Stimulated activated naive CD8-positive, alpha-beta T cell treated with anti-CD3 and anti-CD28 coated beads, Interleukin-15, Interleukin-2, amounts not matched to agents 100 ng/mL and 50 ng/mL, for 24 hours (primary cell): ENCODE data around the gene TMC1.
"Not testable (repeated sequence)": the region's sequence is repeated elsewhere in the genome, so short reads cannot be mapped to it uniquely, and the experiment has no call there.

Experiments
- H3K27ac Mint-ChIP-seq: one replicate; pipeline ENCODE4 v1.8.0; 2021; ENCODE audit warnings: mild to moderate bottlenecking, mixed read lengths
- H3K27me3 Mint-ChIP-seq: one replicate; pipeline ENCODE4 v1.8.0; 2021; ENCODE audit warnings: mixed read lengths
- H3K36me3 Mint-ChIP-seq: one replicate; pipeline ENCODE4 v1.8.0; 2021; ENCODE audit warnings: low read depth, mixed read lengths
- H3K4me1 Mint-ChIP-seq: one replicate; pipeline ENCODE4 v1.8.0; 2021; ENCODE audit warnings: low read depth, mixed read lengths
- H3K4me3 Mint-ChIP-seq: one replicate; pipeline ENCODE4 v1.8.0; 2021; ENCODE audit warnings: mild to moderate bottlenecking, mixed read lengths
- H3K9me3 Mint-ChIP-seq: one replicate; pipeline ENCODE4 v1.8.0; 2021; ENCODE audit warnings: mixed read lengths

TMC1 gene

GRCh38 chr9:72800328-72800994, 279.1 kb downstream of the TMC1 start:
- Mint-ChIP-seq H3K4me3 (no peak overlapping the region), H3K27me3 (peaks cover 7% of the 10 kb centered on the region), H3K9me3 (peaks cover 16% of the 10 kb centered on the region), H3K27ac (no peak overlapping the region), H3K4me1 (no peaks in the 10 kb centered on the region), H3K36me3 (no peaks in the 10 kb centered on the region)

- no peaks in the 10 kb centered on the region for H3K27me3 Mint-ChIP-seq
- H3K4me3 Mint-ChIP-seq: no peak overlapping the region
- H3K36me3 Mint-ChIP-seq: no peaks in the 10 kb centered on the region
- H3K9me3 Mint-ChIP-seq: peaks cover 6% of the 10 kb centered on the region
- H3K4me1 Mint-ChIP-seq: no peaks in the 10 kb centered on the region
- H3K27ac Mint-ChIP-seq: no peak overlapping the region
These were observed 283.8 kb downstream of the TMC1 start for GRCh38 chr9:72805238-72805637.

GRCh38 chr9:72806313-72806809, 285.0 kb downstream of the TMC1 start:
- H3K27ac Mint-ChIP-seq, H3K36me3 Mint-ChIP-seq, H3K27me3 Mint-ChIP-seq, H3K4me1 Mint-ChIP-seq, H3K9me3 Mint-ChIP-seq, H3K4me3 Mint-ChIP-seq: not testable (repeated sequence)

GRCh38 chr9:72807765-72808445, 286.5 kb downstream of the TMC1 start:
- Mint-ChIP-seq H3K4me3 (no peak overlapping the region), H3K36me3 (no peaks in the 10 kb centered on the region), H3K27me3 (no peaks in the 10 kb centered on the region), H3K27ac (no peak overlapping the region), H3K4me1 (no peaks in the 10 kb centered on the region), H3K9me3 (no peaks in the 10 kb centered on the region)

- H3K27ac Mint-ChIP-seq: no peak overlapping the region
- no peak overlapping the region for H3K4me3 Mint-ChIP-seq
- H3K4me1 Mint-ChIP-seq: no peaks in the 10 kb centered on the region
- H3K36me3 Mint-ChIP-seq: no peaks in the 10 kb centered on the region
- H3K27me3 Mint-ChIP-seq: no peaks in the 10 kb centered on the region
- no peaks in the 10 kb centered on the region for H3K9me3 Mint-ChIP-seq
These were observed 287.0 kb downstream of the TMC1 start for GRCh38 chr9:72808446-72808768.

GRCh38 chr9:72809586-72809985, 288.2 kb downstream of the TMC1 start:
- no peak overlapping the region for H3K27ac Mint-ChIP-seq
- no peaks in the 10 kb centered on the region for H3K9me3 Mint-ChIP-seq
- H3K4me3 Mint-ChIP-seq: no peak overlapping the region
- H3K4me1 Mint-ChIP-seq: no peaks in the 10 kb centered on the region
- no peaks in the 10 kb centered on the region for H3K36me3 Mint-ChIP-seq
- no peaks in the 10 kb centered on the region for H3K27me3 Mint-ChIP-seq

- no peak overlapping the region for H3K4me3 Mint-ChIP-seq
- no peaks in the 10 kb centered on the region for H3K4me1 Mint-ChIP-seq
These were observed 291.2 kb downstream of the TMC1 start for GRCh38 chr9:72812559-72813111.

GRCh38 chr9:72813544-72813943, 292.1 kb downstream of the TMC1 start:
- Mint-ChIP-seq H3K4me1 (no peaks in the 10 kb centered on the region), H3K27ac (no peak overlapping the region), H3K36me3 (no peaks in the 10 kb centered on the region), H3K9me3 (no peaks in the 10 kb centered on the region), H3K4me3 (no peak overlapping the region), H3K27me3 (peaks cover 3% of the 10 kb centered on the region)

More at GRCh38 chr9:72812559-72813111, 291.2 kb downstream of the TMC1 start:
- H3K27me3 Mint-ChIP-seq: no peaks in the 10 kb centered on the region
- no peaks in the 10 kb centered on the region for H3K9me3 Mint-ChIP-seq
- H3K36me3 Mint-ChIP-seq: no peaks in the 10 kb centered on the region
- H3K27ac Mint-ChIP-seq: no peak overlapping the region

GRCh38 chr9:72814083-72814597, 292.7 kb downstream of the TMC1 start:
- Mint-ChIP-seq H3K36me3 (no peaks in the 10 kb centered on the region), H3K27me3 (peaks cover 3% of the 10 kb centered on the region), H3K4me1 (no peaks in the 10 kb centered on the region), H3K4me3 (no peak overlapping the region), H3K9me3 (no peaks in the 10 kb centered on the region), H3K27ac (no peak overlapping the region)

GRCh38 chr9:72816666-72817065, 295.3 kb downstream of the TMC1 start:
- no peak overlapping the region for H3K4me3 Mint-ChIP-seq
- no peak overlapping the region for H3K27ac Mint-ChIP-seq
- H3K36me3 Mint-ChIP-seq: no peaks in the 10 kb centered on the region
- H3K4me1 Mint-ChIP-seq: no peaks in the 10 kb centered on the region
- no peaks in the 10 kb centered on the region for H3K9me3 Mint-ChIP-seq
- peaks cover 3% of the 10 kb centered on the region for H3K27me3 Mint-ChIP-seq

GRCh38 chr9:72817413-72817812, 296.0 kb downstream of the TMC1 start:
- Mint-ChIP-seq H3K9me3 (no peaks in the 10 kb centered on the region), H3K27me3 (peaks cover 3% of the 10 kb centered on the region)

GRCh38 chr9:72818385-72818784, 297.0 kb downstream of the TMC1 start:
- Mint-ChIP-seq H3K9me3 (no peaks in the 10 kb centered on the region), H3K27me3 (peaks cover 3% of the 10 kb centered on the region), H3K4me3 (no peak overlapping the region), H3K27ac (no peak overlapping the region), H3K36me3 (no peaks in the 10 kb centered on the region), H3K4me1 (no peaks in the 10 kb centered on the region)

More at GRCh38 chr9:72817413-72817812, 296.0 kb downstream of the TMC1 start:
- Mint-ChIP-seq H3K4me3 (no peak overlapping the region), H3K4me1 (no peaks in the 10 kb centered on the region), H3K36me3 (no peaks in the 10 kb centered on the region), H3K27ac (no peak overlapping the region)

GRCh38 chr9:72823971-72824370, 302.6 kb downstream of the TMC1 start:
- Mint-ChIP-seq H3K9me3 (no peaks in the 10 kb centered on the region), H3K27ac (no peak overlapping the region), H3K4me3 (no peak overlapping the region), H3K36me3 (no peaks in the 10 kb centered on the region), H3K4me1 (no peaks in the 10 kb centered on the region), H3K27me3 (no peaks in the 10 kb centered on the region)

GRCh38 chr9:72826996-72827949, 305.9 kb downstream of the TMC1 start:
- H3K9me3 Mint-ChIP-seq: no peaks in the 10 kb centered on the region
- H3K4me3 Mint-ChIP-seq: no peak overlapping the region
- no peaks in the 10 kb centered on the region for H3K27me3 Mint-ChIP-seq

More at GRCh38 chr9:72826996-72827949, 305.9 kb downstream of the TMC1 start:
- no peak overlapping the region for H3K27ac Mint-ChIP-seq
- no peaks in the 10 kb centered on the region for H3K36me3 Mint-ChIP-seq
- H3K4me1 Mint-ChIP-seq: no peaks in the 10 kb centered on the region
